Epithelial cell of prostate (primary cell): ENCODE data around the gene KCNK4.
"Not testable (repeated sequence)": the region's sequence is repeated elsewhere in the genome, so short reads cannot be mapped to it uniquely, and the experiment has no call there.

Experiments used
- DNase-seq: peaks from one replicate; pipeline ENCODE4 v3.0.0-alpha.2; 2011; ENCODE audit warnings: low read depth, low spot score
- H3K27ac ChIP-seq: fragments of 450-650 bp; 2 replicates; pipeline ENCODE4 v1.5.1; 2017; ENCODE audit warnings: mild to moderate bottlenecking

KCNK4 gene

GRCh38 chr11:64304316-64305072 lies 13.4 kb downstream of the KCNK4 start:
- peak overlapping the region; percentile 74 for H3K27ac ChIP-seq
- DNase-seq: no peak

DNA sequence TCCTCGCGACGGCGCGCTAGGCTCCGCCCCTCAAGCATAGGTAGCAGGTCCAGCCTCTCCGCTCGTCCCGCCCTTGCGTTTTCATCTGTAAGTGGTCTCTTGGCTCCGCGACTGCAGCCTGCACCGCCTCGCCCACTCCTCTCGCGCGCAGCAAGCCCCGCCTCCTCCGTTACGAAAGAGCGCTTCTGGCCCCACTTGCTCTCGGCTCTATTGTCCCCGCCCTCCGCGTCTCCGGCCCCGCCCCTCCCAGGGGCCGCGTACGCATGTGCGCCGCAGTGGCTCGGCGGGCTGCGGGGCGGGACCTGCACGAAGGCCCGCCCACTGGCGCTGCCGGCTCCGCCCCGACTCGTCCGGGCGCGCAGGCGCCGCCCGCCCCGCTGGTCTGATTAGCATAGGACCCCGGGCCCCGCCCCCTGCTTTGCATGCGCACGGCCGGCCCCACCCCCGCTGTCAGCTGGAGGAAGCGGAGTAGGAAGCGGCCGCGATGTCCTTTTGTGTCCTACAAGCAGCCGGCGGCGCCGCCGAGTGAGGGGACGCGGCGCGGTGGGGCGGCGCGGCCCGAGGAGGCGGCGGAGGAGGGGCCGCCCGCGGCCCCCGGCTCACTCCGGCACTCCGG lies 14.1 kb downstream of the KCNK4 start, which contains the start of gene ESRRA:
Gene ESRRA (plus strand): TSS at position 450 of the 616 bp plus-strand sequence. CDS start 1,656 bp downstream, outside the sequence.
- peak within 1 kb of the TSS; percentile 74 for H3K27ac ChIP-seq
- peak; percentile 82 for DNase-seq

- DNase-seq: no peak
- peak overlapping the region; percentile 74 for H3K27ac ChIP-seq
Observed at GRCh38 chr11:64305691-64306562, 14.8 kb downstream of the KCNK4 start.

- DNase-seq: no peak
- peak overlapping the region; percentile 74 for H3K27ac ChIP-seq
Observed at GRCh38 chr11:64306563-64306875, 15.4 kb downstream of the KCNK4 start.

GRCh38 chr11:64306876-64307622 lies 15.9 kb downstream of the KCNK4 start:
- DNase-seq: no peak
- peak overlapping the region; percentile 74 for H3K27ac ChIP-seq

DNA sequence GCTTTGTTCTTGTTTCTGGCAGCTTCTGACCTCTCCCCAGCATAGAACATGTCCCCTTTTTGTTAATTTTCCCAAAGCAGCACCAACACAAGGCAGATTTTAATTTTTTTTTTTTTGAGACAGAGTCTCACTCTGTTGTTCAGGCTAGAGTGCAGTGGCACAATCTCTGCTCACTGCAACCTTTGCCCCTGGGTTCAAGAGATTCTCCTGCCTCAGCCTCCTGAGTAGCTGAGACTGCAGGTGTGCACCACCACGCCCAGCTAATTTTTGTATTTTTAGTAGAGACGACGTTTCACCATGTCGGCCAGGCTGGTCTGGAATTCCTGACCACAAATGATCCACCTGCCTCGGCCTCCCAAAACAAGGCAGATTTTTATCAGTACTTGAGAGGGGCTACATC lies 16.7 kb downstream of the KCNK4 start:
- H3K27ac ChIP-seq, DNase-seq: not testable (repeated sequence)

GRCh38 chr11:64312947-64313346 lies 21.8 kb downstream of the KCNK4 start:
- no peak overlapping the region for H3K27ac ChIP-seq
- no peak for DNase-seq

DNA sequence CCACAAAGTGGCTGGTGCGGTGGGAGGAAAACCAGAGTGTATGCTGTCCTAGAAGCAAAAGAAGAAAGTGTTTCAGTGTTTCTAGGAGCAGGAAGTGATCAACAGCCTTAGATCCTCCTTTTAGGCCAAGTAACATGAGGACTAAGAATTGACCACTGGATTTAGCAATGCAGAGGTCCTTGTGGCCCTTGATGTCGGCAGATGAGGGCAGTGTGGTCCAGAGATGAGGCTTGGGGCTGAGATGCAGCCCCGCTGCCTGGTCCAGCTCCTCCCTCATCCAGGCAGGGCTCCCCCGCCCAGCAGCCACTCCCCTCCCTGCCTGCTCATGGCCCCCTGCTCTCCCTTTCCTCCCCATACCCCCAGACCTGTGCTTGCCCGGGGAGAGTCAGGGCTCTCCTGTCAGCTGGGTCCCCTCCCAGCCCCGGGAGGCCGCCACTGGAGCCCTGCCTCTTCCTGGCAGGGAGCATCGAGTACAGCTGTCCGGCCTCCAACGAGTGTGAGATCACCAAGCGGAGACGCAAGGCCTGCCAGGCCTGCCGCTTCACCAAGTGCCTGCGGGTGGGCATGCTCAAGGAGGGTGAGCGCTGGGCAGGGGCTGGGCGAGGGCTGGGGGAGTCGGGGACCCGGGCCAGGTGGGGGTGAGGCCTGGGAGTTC lies 22.5 kb downstream of the KCNK4 start:
- no peak overlapping the region for H3K27ac ChIP-seq
- no peak for DNase-seq

GRCh38 chr11:64314146-64314804 lies 23.2 kb downstream of the KCNK4 start:
- no peak overlapping the region for H3K27ac ChIP-seq
- DNase-seq: no peak

GRCh38 chr11:64314805-64315561 lies 23.9 kb downstream of the KCNK4 start:
- no peak overlapping the region for H3K27ac ChIP-seq
- DNase-seq: no peak

- H3K27ac ChIP-seq: peak overlapping the region; percentile 98
Observed at GRCh38 chr11:64315667-64316526, 24.8 kb downstream of the KCNK4 start.

DNA sequence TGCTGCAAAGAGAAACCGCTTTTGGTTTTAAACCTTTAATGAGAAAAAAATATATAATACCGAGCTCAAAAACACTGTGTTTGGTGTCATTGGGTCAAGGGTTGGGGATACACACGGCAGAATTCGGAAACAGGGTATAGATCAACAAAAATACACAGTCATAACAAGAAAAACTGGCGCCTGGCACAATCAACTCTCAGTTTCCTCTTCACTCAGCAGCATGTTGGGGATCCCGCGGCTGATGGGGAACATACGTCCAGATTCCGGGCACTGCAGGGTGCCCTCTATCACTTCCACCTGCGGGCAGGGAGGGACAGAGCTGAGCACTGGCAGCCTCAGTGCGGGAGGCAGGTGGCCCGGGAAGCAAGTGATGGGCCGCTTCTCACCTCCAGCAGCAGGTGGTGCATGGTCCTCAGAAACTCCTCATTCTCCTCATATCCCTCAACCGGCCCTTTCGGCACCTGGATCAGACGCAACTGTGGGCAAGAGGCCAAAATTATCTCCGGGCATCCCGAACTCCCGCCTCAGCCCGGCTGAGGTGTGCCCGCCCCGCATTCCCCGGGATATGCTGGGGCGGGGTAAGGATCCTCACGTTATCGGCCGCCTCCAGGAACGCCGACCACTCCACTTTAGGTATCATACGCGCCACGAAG lies 25.7 kb downstream of the KCNK4 start:
- DNase-seq: no peak
- H3K27ac ChIP-seq: peak overlapping the region; percentile 98

More at GRCh38 chr11:64315667-64316526, 24.8 kb downstream of the KCNK4 start:
- DNase-seq: not testable (repeated sequence)

- peak; percentile 99 for DNase-seq
- peak within 1 kb of the TSS; percentile 98 for H3K27ac ChIP-seq
Observed at GRCh38 chr11:64317325-64317960, 26.3 kb downstream of the KCNK4 start, which contains the start of gene TRMT112. Gene TRMT112, minus strand, starts transcription at chr11:64317559. Its CDS starts 33 bp downstream, at chr11:64317526.

DNA sequence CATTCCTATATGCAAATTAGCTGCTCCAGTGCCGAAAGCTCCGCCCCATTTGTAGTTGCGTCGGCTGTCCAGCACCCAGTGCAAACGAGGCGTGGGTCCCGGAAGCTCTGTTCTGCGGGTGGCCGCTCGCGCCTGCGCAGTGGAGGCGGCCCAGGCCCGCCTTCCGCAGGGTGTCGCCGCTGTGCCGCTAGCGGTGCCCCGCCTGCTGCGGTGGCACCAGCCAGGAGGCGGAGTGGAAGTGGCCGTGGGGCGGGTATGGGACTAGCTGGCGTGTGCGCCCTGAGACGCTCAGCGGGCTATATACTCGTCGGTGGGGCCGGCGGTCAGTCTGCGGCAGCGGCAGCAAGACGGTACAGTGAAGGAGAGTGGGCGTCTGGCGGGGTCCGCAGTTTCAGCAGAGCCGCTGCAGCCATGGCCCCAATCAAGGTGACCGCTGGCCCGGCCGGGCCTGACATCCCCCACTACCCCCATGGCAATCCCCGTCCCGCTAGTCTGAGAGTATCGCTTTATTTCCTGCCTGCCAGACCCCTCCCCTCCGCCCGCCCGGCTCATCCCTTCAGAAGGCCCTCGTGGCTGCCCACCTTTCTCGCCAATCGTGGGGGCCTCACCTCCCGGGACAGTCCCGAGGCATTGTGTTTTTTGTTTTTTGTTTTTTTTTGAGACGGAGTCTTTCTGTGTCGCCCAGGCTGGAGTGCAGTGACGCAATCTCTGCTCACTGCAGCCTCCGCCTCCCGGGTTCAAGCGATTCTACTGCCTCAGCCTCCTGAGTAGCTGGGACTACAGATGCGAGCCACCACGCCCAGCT lies 27.1 kb downstream of the KCNK4 start, which contains the start of gene PRDX5:
Gene PRDX5 (plus strand): TSS at position 161 of the 805 bp plus-strand sequence. CDS start 95 bp downstream, at position 256.
- peak; percentile 83 for DNase-seq
- H3K27ac ChIP-seq: peak within 1 kb of the TSS; percentile 98
